Activated CD4-positive, alpha-beta memory T cell treated with anti-CD3 and anti-CD28 coated beads for 36 hours (primary cell): ENCODE results near the gene MYEOV. TPM values are rescaled to one million over a fixed set of nuclear protein-coding genes. Genes with fewer than 3 reads are reported as not detected.

Experiments used
- CTCF ChIA-PET: fragments of 350-600 bp; sonication (Branson Sonifier 250); formaldehyde crosslinking; loops from one replicate; lab custom pipeline; 2021; ENCODE audit warnings: antibody characterized with exemption, inconsistent platforms; lab: Charles Lee
- POLR2A ChIA-PET: fragments of 350-600 bp; sonication (Branson Sonifier 250); formaldehyde crosslinking; loops from one replicate; lab custom pipeline; 2021; ENCODE audit warnings: antibody characterized with exemption; lab: Charles Lee
- DNase-seq: peaks from one replicate; pipeline ENCODE4 v3.0.0-alpha.2; 2020
- H3K27ac Mint-ChIP-seq: one replicate; pipeline ENCODE4 v1.8.0; 2021; ENCODE audit warnings: mixed read lengths
- H3K27me3 Mint-ChIP-seq: one replicate; pipeline ENCODE4 v1.8.0; 2021; ENCODE audit warnings: mixed read lengths
- H3K36me3 Mint-ChIP-seq: one replicate; pipeline ENCODE4 v1.8.0; 2021; ENCODE audit warnings: mixed read lengths
- H3K4me1 Mint-ChIP-seq: one replicate; pipeline ENCODE4 v1.8.0; 2021; ENCODE audit warnings: low read depth, mixed read lengths
- H3K4me3 Mint-ChIP-seq: one replicate; pipeline ENCODE4 v1.8.0; 2021; ENCODE audit warnings: mild to moderate bottlenecking, mixed read lengths
- H3K9me3 Mint-ChIP-seq: one replicate; pipeline ENCODE4 v1.8.0; 2021; ENCODE audit warnings: mixed read lengths
- intact Hi-C: fragments of 100-400 bp; cut with micrococcal nuclease; formaldehyde crosslinking; loops from one replicate; pipeline ENCODE4 v1.15.1; 2023
- total RNA-seq, 2 experiments: library from RNA; stranded (reverse); gene quantifications; one replicate each; pipeline ENCODE4 v1.2.3, GENCODE V29; 2021

The MYEOV gene
- total RNA-seq, 2 experiments from 2014 or later, result 0.14 TPM; not detected in 1

- H3K4me1 Mint-ChIP-seq, result no peaks in the 10 kb centered on the region
- ChIA-PET POLR2A (no interaction called here), CTCF (no interaction called here)
- intact Hi-C loops, result no loop called here
- H3K9me3 Mint-ChIP-seq, result no peaks in the 10 kb centered on the region
- H3K4me3 Mint-ChIP-seq, result no peak overlapping the region
- H3K27ac Mint-ChIP-seq, result no peak overlapping the region
- DNase-seq, result no peak
- no peaks in the 10 kb centered on the region for H3K36me3 Mint-ChIP-seq
- H3K27me3 Mint-ChIP-seq, result no peaks in the 10 kb centered on the region
Measured at GRCh38 chr11:69269388-69269787, 24.6 kb upstream of the MYEOV start.

GRCh38 chr11:69269926-69270697, 23.8 kb upstream of the MYEOV start:
- no peak overlapping the region for H3K4me3 Mint-ChIP-seq
- DNase-seq, result no peak
- no peaks in the 10 kb centered on the region for H3K9me3 Mint-ChIP-seq
- POLR2A ChIA-PET, result no interaction called here
- no peaks in the 10 kb centered on the region for H3K36me3 Mint-ChIP-seq
- H3K27ac Mint-ChIP-seq, result no peak overlapping the region
- CTCF ChIA-PET, result no interaction called here
- H3K27me3 Mint-ChIP-seq, result no peaks in the 10 kb centered on the region
- intact Hi-C loops, result no loop called here
- no peaks in the 10 kb centered on the region for H3K4me1 Mint-ChIP-seq

- no peaks in the 10 kb centered on the region for H3K9me3 Mint-ChIP-seq
- no peaks in the 10 kb centered on the region for H3K4me1 Mint-ChIP-seq
- no peak overlapping the region for H3K27ac Mint-ChIP-seq
- CTCF ChIA-PET, result no interaction called here
- intact Hi-C loops, result no loop called here
- H3K4me3 Mint-ChIP-seq, result no peak overlapping the region
- no peaks in the 10 kb centered on the region for H3K36me3 Mint-ChIP-seq
- no peaks in the 10 kb centered on the region for H3K27me3 Mint-ChIP-seq
- no peak for DNase-seq
- POLR2A ChIA-PET, result no interaction called here
Measured at GRCh38 chr11:69270941-69271340, 23.0 kb upstream of the MYEOV start.

- H3K27ac Mint-ChIP-seq, result no peak overlapping the region
- H3K4me3 Mint-ChIP-seq, result no peak overlapping the region
- H3K4me1 Mint-ChIP-seq, result no peaks in the 10 kb centered on the region
- ChIA-PET POLR2A (no interaction called here), CTCF (no interaction called here)
- intact Hi-C loops, result no loop called here
- H3K36me3 Mint-ChIP-seq, result no peaks in the 10 kb centered on the region
- H3K9me3 Mint-ChIP-seq, result no peaks in the 10 kb centered on the region
- DNase-seq, result no peak
- no peaks in the 10 kb centered on the region for H3K27me3 Mint-ChIP-seq
Measured at GRCh38 chr11:69272055-69272454, 21.9 kb upstream of the MYEOV start.

GRCh38 chr11:69272831-69273485, 21.0 kb upstream of the MYEOV start:
- intact Hi-C loops, result no loop called here
- ChIA-PET CTCF (no interaction called here), POLR2A (no interaction called here)
- H3K9me3 Mint-ChIP-seq, result no peaks in the 10 kb centered on the region
- no peak for DNase-seq
- no peaks in the 10 kb centered on the region for H3K4me1 Mint-ChIP-seq
- H3K27me3 Mint-ChIP-seq, result no peaks in the 10 kb centered on the region
- H3K27ac Mint-ChIP-seq, result no peak overlapping the region
- no peak overlapping the region for H3K4me3 Mint-ChIP-seq
- H3K36me3 Mint-ChIP-seq, result no peaks in the 10 kb centered on the region

- POLR2A ChIA-PET, result no interaction called here
- intact Hi-C loops, result no loop called here
Measured at GRCh38 chr11:69273571-69273970, 20.4 kb upstream of the MYEOV start.

GRCh38 chr11:69274531-69275016, 19.4 kb upstream of the MYEOV start:
- H3K27me3 Mint-ChIP-seq, result no peaks in the 10 kb centered on the region
- CTCF ChIA-PET, result no interaction called here

More at GRCh38 chr11:69273571-69273970, 20.4 kb upstream of the MYEOV start:
- Mint-ChIP-seq H3K27ac (no peak overlapping the region), H3K27me3 (no peaks in the 10 kb centered on the region), H3K36me3 (no peaks in the 10 kb centered on the region), H3K4me1 (no peaks in the 10 kb centered on the region), H3K4me3 (no peak overlapping the region), H3K9me3 (no peaks in the 10 kb centered on the region)
- no peak for DNase-seq
- CTCF ChIA-PET, result no interaction called here

GRCh38 chr11:69275178-69275577, 18.8 kb upstream of the MYEOV start:
- POLR2A ChIA-PET, result no interaction called here
- CTCF ChIA-PET, result no interaction called here
- no peak for DNase-seq
- H3K27me3 Mint-ChIP-seq, result no peaks in the 10 kb centered on the region
- no peak overlapping the region for H3K4me3 Mint-ChIP-seq
- no peaks in the 10 kb centered on the region for H3K36me3 Mint-ChIP-seq
- intact Hi-C loops, result no loop called here
- H3K27ac Mint-ChIP-seq, result no peak overlapping the region
- no peaks in the 10 kb centered on the region for H3K4me1 Mint-ChIP-seq
- no peaks in the 10 kb centered on the region for H3K9me3 Mint-ChIP-seq

More at GRCh38 chr11:69274531-69275016, 19.4 kb upstream of the MYEOV start:
- POLR2A ChIA-PET, result no interaction called here
- Mint-ChIP-seq H3K4me1 (no peaks in the 10 kb centered on the region), H3K9me3 (no peaks in the 10 kb centered on the region), H3K27ac (no peak overlapping the region), H3K36me3 (no peaks in the 10 kb centered on the region), H3K4me3 (no peak overlapping the region)
- DNase-seq, result no peak
- intact Hi-C loops, result no loop called here

- H3K4me1 Mint-ChIP-seq, result no peaks in the 10 kb centered on the region
- no peak overlapping the region for H3K27ac Mint-ChIP-seq
- no peaks in the 10 kb centered on the region for H3K27me3 Mint-ChIP-seq
- H3K9me3 Mint-ChIP-seq, result no peaks in the 10 kb centered on the region
- CTCF ChIA-PET, result interaction anchor here (1.0 kb wide), 1 partner anchor 17 kb away, joined by 3 read pairs; no protein-coding TSS in a partner anchor
- no peaks in the 10 kb centered on the region for H3K36me3 Mint-ChIP-seq
- intact Hi-C loops, result no loop called here
- no peak for DNase-seq
- H3K4me3 Mint-ChIP-seq, result no peak overlapping the region
- POLR2A ChIA-PET, result no interaction called here
Measured at GRCh38 chr11:69276165-69276564, 17.8 kb upstream of the MYEOV start.

GRCh38 chr11:69277074-69277809, 16.7 kb upstream of the MYEOV start:
- intact Hi-C loops, result no loop called here
- Mint-ChIP-seq H3K9me3 (no peaks in the 10 kb centered on the region), H3K36me3 (no peaks in the 10 kb centered on the region), H3K4me1 (no peaks in the 10 kb centered on the region), H3K4me3 (no peak overlapping the region), H3K27ac (no peak overlapping the region), H3K27me3 (no peaks in the 10 kb centered on the region)
- CTCF ChIA-PET, result interaction anchor here (1.0 kb wide), 1 partner anchor 16 kb away, joined by 3 read pairs; no protein-coding TSS in a partner anchor
- DNase-seq, result no peak
- POLR2A ChIA-PET, result no interaction called here

- Mint-ChIP-seq H3K4me1 (no peaks in the 10 kb centered on the region), H3K4me3 (no peak overlapping the region), H3K27ac (no peak overlapping the region), H3K36me3 (no peaks in the 10 kb centered on the region), H3K9me3 (no peaks in the 10 kb centered on the region), H3K27me3 (no peaks in the 10 kb centered on the region)
- intact Hi-C loops, result no loop called here
- no peak for DNase-seq
- ChIA-PET CTCF (no interaction called here), POLR2A (no interaction called here)
Measured at GRCh38 chr11:69278091-69278867, 15.7 kb upstream of the MYEOV start.

GRCh38 chr11:69280451-69280850, 13.5 kb upstream of the MYEOV start:
- Mint-ChIP-seq H3K9me3 (no peaks in the 10 kb centered on the region), H3K4me3 (no peak overlapping the region), H3K4me1 (no peaks in the 10 kb centered on the region), H3K27ac (no peak overlapping the region), H3K27me3 (peaks cover 1% of the 10 kb centered on the region), H3K36me3 (no peaks in the 10 kb centered on the region)
- intact Hi-C loops, result no loop called here
- DNase-seq, result no peak
- ChIA-PET CTCF (no interaction called here), POLR2A (no interaction called here)
